CD4-positive, alpha-beta T cell (primary cell): ENCODE data around the gene HFE. TPM values are rescaled to one million over a fixed set of nuclear protein-coding genes. Genes with fewer than 3 reads are reported as not detected.
"Not testable (repeated sequence)": the region's sequence is repeated elsewhere in the genome, so short reads cannot be mapped to it uniquely, and the experiment has no call there.

Experiments used
- ATAC-seq: fragments of 200-7000 bp; cut with Tn5 transposase; one replicate; pipeline ENCODE4 v1.10.0; 2022; ENCODE audit warnings: mild to moderate bottlenecking; ENCODE audit not compliant: poor library complexity
- CTCF ChIA-PET: fragments of 350-600 bp; sonication (Branson Sonifier 250); formaldehyde crosslinking; loops from one replicate; lab custom pipeline; 2021; ENCODE audit warnings: antibody characterized with exemption, inconsistent platforms; lab: Charles Lee
- POLR2A ChIA-PET: fragments of 350-600 bp; sonication (Branson Sonifier 250); formaldehyde crosslinking; loops from one replicate; lab custom pipeline; 2021; ENCODE audit warnings: antibody characterized with exemption, inconsistent platforms; lab: Charles Lee
- DNase-seq, 14 experiments: peaks; one replicate each; pipeline ENCODE4 v3.0.0-alpha.2; 2013 to 2020; ENCODE audit warnings: mixed read lengths in 2 of 14
- H3K27ac ChIP-seq, 2 donors: one replicate each; pipeline versions ENCODE4 v1.5.1 to v1.7.0; 2013; ENCODE audit warnings: low read length in 2 of 2, low read depth in 1 of 2, mild to moderate bottlenecking in 1 of 2
- H3K27me3 ChIP-seq, 2 experiments: 1 replicate in 1 of 2; 2 replicates in 1 of 2; pipeline versions ENCODE4 v1.6.1 to v1.7.0; 2013; ENCODE audit warnings: low read length in 2 of 2, control low read depth in 1 of 2, mild to moderate bottlenecking in 1 of 2, moderate library complexity in 1 of 2; ENCODE audit not compliant: insufficient read depth in 2 of 2, control insufficient read depth in 1 of 2
- H3K36me3 ChIP-seq: one replicate; pipeline ENCODE4 v1.6.1; 2013; ENCODE audit warnings: low read length, control low read depth; ENCODE audit not compliant: insufficient read depth
- H3K4me1 ChIP-seq: one replicate; pipeline ENCODE4 v1.6.1; 2013; ENCODE audit warnings: low read length, control low read depth; ENCODE audit not compliant: insufficient read depth
- H3K4me3 ChIP-seq: one replicate; pipeline ENCODE4 v1.5.1; 2013; ENCODE audit warnings: mild to moderate bottlenecking, low read length, moderate library complexity
- H3K9me3 ChIP-seq, 2 experiments: 1 replicate in 1 of 2; 2 replicates in 1 of 2; pipeline versions ENCODE4 v1.6.1 to v1.7.0; 2013; ENCODE audit warnings: low read length in 2 of 2, mild to moderate bottlenecking in 2 of 2, control low read depth in 1 of 2, moderate library complexity in 1 of 2; ENCODE audit not compliant: control insufficient read depth in 1 of 2, insufficient read depth in 1 of 2
- H3K27ac Mint-ChIP-seq: one replicate; pipeline ENCODE4 v1.8.0; 2020; ENCODE audit warnings: mixed read lengths
- H3K27me3 Mint-ChIP-seq: one replicate; pipeline ENCODE4 v1.8.0; 2021; ENCODE audit warnings: mixed read lengths
- H3K36me3 Mint-ChIP-seq: one replicate; pipeline ENCODE4 v1.8.0; 2021; ENCODE audit warnings: low read depth, mixed read lengths
- H3K4me1 Mint-ChIP-seq: one replicate; pipeline ENCODE4 v1.8.0; 2021; ENCODE audit warnings: low read depth, mixed read lengths
- H3K4me3 Mint-ChIP-seq: one replicate; pipeline ENCODE4 v1.8.0; 2020; ENCODE audit warnings: mild to moderate bottlenecking, mixed read lengths
- H3K9me3 Mint-ChIP-seq: one replicate; pipeline ENCODE4 v1.8.0; 2020; ENCODE audit warnings: mixed read lengths
- CTCF ChIP-seq: fragments of 200-600 bp; IDR thresholded peaks from one replicate; pipeline ENCODE4 v1.8.0; 2022; ENCODE audit warnings: antibody characterized with exemption, mild to moderate bottlenecking
- intact Hi-C, 2 experiments: fragments of 100-400 bp; cut with DNase I in 1 of 2; cut with micrococcal nuclease in 1 of 2; formaldehyde crosslinking; loops; one replicate each; pipeline versions ENCODE4 v1.15.1 to v1.9.0; 2023 to 2025; cut with DNase I, micrococcal nuclease
- total RNA-seq, 174 experiments: library from RNA in 2 of 174; stranded (reverse) in 2 of 174; gene quantifications; one replicate each; pipeline ENCODE4 v1.2.3 and lab custom pipeline; 2021 to 2026

HFE gene
- total RNA-seq, 2 experiments from 2014 or later = 0.08 to 0.28 TPM

GRCh38 chr6:26075063-26075717, 12.0 kb upstream of the HFE start:
- H3K27me3 Mint-ChIP-seq = no peaks in the 10 kb centered on the region
- no peaks in the 10 kb centered on the region for H3K36me3 ChIP-seq
- H3K4me3 ChIP-seq = no peak overlapping the region
- DNase-seq (no peak), ATAC-seq (no peak)
- no peaks in the 10 kb centered on the region for H3K9me3 Mint-ChIP-seq
- no peak overlapping the region for H3K4me3 Mint-ChIP-seq
- no peaks in the 10 kb centered on the region for H3K27me3 ChIP-seq
- POLR2A ChIA-PET = no interaction called here
- H3K4me1 Mint-ChIP-seq = no peaks in the 10 kb centered on the region
- no peak overlapping the region for H3K27ac ChIP-seq
- no peak for TF ChIP-seq CTCF
- CTCF ChIA-PET = no interaction called here
- no peaks in the 10 kb centered on the region for H3K9me3 ChIP-seq
- H3K27ac Mint-ChIP-seq = no peak overlapping the region
- no peaks in the 10 kb centered on the region for H3K4me1 ChIP-seq
- no peaks in the 10 kb centered on the region for H3K36me3 Mint-ChIP-seq
- intact Hi-C loops = no loop called here

GRCh38 chr6:26078066-26078465, 9.2 kb upstream of the HFE start:
- H3K36me3 Mint-ChIP-seq, H3K27ac Mint-ChIP-seq, H3K9me3 ChIP-seq, H3K27me3 Mint-ChIP-seq, DNase-seq, H3K4me1 Mint-ChIP-seq, H3K36me3 ChIP-seq, CTCF ChIA-PET, H3K4me1 ChIP-seq, H3K4me3 Mint-ChIP-seq, intact Hi-C loops, ATAC-seq, H3K9me3 Mint-ChIP-seq, H3K4me3 ChIP-seq, H3K27ac ChIP-seq, H3K27me3 ChIP-seq, POLR2A ChIA-PET: not testable (repeated sequence)

- H3K27ac Mint-ChIP-seq, H3K4me3 ChIP-seq, H3K9me3 ChIP-seq, ATAC-seq, H3K9me3 Mint-ChIP-seq, H3K4me3 Mint-ChIP-seq, H3K27me3 ChIP-seq, H3K4me1 ChIP-seq, DNase-seq, H3K36me3 ChIP-seq, H3K27me3 Mint-ChIP-seq, H3K36me3 Mint-ChIP-seq, H3K4me1 Mint-ChIP-seq, H3K27ac ChIP-seq: not testable (repeated sequence)
- ChIA-PET POLR2A (interaction anchor here (0.6 to 0.9 kb wide), 2 partner anchors 23 to 77 kb away, joined by 3 to 4 read pairs; a partner anchor contains a TSS), CTCF (interaction anchor here (0.6 kb wide), 1 partner anchor 88 kb away, joined by 3 read pairs; no protein-coding TSS in a partner anchor)
- intact Hi-C loops = loop anchor here in 1 of 2 experiments (2.0 kb wide), 1 partner anchor 14 kb away; no protein-coding TSS in a partner anchor
These were observed 6.1 kb upstream of the HFE start for GRCh38 chr6:26081096-26081495.

- ChIA-PET CTCF (interaction anchor here (0.5 to 5.7 kb wide), 6 partner anchors 12 to 94 kb away, joined by 3 to 39 read pairs (median 8); a partner anchor contains a TSS), POLR2A (interaction anchor here (0.6 to 6.7 kb wide), 31 partner anchors 11 to 1752 kb away, joined by 3 to 74 read pairs (median 8); a partner anchor contains a TSS)
- Histone ChIP-seq H3K27ac (no peak overlapping the region), H3K9me3 (no peaks in the 10 kb centered on the region), H3K27me3 (no peaks in the 10 kb centered on the region), H3K4me1 (peaks cover 33% of the 10 kb centered on the region), H3K4me3 (no peak overlapping the region), H3K36me3 (no peaks in the 10 kb centered on the region)
- intact Hi-C loops = no loop called here
- peak; percentile 98 for ATAC-seq
- Mint-ChIP-seq H3K36me3 (no peaks in the 10 kb centered on the region), H3K27ac (peak overlapping the region; percentile 71), H3K27me3 (no peaks in the 10 kb centered on the region), H3K4me3 (peak overlapping the region; percentile 87), H3K9me3 (no peaks in the 10 kb centered on the region), H3K4me1 (peaks cover 34% of the 10 kb centered on the region)
- no peak for TF ChIP-seq CTCF
- peak in 10 of 14 experiments; percentile 16 to 83 (median 49) for DNase-seq
These were observed 1.0 kb upstream of the HFE start for GRCh38 chr6:26086211-26086610.
